HG02970 (cell line): Measurements from ENCODE around the gene IFT20.
"Not testable (repeated sequence)": the region's sequence is repeated elsewhere in the genome, so short reads cannot be mapped to it uniquely, and the experiment has no call there.

Experiments used
- ATAC-seq: cut with Tn5 transposase; IDR thresholded peaks from one replicate; pipeline ENCODE4 v1.9.1; 2021; ENCODE audit warnings: mild to moderate bottlenecking, moderate library complexity, moderate number of reproducible peaks; ENCODE audit not compliant: unreplicated experiment, low FRiP score

Gene IFT20

DNA sequence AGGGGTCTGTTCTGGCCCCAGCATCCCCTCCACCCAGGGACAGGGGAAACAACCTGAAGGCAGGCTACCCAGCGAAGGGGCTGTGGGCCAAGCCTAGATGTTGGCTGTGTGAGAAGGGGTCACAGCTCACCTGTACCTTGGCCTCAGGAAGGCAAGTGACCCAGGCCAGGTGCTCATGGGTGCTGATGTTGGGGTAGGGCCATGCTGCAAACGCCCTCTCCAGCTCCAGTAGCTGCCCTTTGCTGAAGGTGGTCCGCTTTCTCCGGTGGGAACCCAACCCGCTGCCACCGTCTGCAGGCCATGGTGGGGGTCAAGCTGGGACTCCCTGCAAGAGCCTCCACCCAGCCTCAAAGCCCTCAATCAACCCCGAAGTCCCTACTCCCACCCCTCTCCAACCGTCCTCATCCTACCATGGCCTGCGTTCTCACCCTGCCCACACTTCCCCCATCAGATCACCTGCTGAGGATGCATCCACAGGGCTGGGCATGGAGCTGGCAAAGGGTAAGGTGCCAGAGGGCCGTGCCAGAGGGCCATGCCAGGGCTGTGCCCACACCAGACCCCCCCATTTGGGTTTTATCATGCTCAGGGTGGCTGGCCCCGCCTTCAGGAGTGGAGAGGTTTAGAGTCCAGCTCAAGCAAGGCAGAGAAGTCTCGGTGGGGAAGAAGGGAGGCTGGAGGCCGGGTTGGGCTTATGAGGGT, 29.5 kb upstream of the IFT20 start, which contains the start of gene SEBOX:
Gene SEBOX (minus strand): TSS at position 535 of the 699 bp plus-strand sequence. CDS start 48 bp downstream, at position 487.
- ATAC-seq: no peak

DNA sequence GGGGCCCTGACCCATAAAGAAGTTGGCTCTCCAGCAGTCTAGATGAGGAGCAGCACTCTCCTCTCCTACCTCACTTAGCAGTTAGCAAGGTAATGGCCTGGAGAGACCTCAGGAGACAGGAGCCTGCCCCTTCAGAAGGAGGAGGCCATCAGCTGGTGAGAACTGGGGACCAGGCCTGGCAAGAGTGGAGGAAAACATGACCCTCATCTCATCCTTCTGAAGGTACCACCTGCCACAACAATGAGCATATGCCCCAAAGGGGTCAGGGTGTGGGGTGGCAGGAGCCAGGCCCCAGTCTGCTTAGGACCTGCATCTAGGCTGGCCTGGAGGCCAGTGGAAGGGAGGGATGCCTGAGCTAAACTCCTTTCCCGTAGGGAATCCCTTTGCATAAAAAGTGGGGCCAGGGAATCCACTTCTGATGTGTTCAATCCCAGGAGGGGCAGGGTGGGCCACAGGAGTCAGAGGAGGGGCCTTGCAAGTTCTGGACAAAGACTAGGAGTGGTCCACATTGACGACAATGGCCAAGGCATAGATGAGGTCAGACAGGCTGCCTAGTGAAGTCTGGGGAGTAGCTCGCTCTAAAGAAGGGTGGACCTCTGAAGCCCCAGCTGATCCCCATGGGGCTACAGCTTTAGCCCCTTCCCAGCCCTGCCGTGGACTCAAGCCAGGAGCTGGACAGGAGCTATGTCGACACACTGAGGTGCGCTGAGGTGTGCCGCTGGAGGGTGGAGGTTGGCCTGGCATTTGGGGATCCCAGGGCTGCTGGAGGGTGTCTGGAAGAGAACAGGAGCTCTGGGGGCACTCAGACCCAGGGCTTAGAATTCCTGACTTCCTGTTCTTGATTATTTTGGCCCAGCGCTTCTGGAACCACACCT, 28.7 kb upstream of the IFT20 start:
- no peak for ATAC-seq

- no peak for ATAC-seq
Observed at GRCh38 chr17:28363186-28363585, 27.9 kb upstream of the IFT20 start.

DNA sequence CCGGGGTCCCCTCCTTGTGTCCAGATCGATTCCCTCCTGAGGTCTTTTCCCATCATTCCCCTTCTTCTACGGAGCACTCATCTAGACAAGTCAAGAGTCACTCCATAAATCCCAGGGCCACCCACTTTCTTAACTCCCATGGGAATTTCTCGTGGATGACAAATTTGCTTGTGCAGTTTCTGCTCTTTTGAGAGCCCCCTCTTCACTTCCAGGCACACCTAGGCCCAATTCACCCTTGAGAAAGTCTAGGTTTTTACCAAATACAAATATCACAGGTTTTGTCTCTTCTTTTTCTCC, 22.6 kb upstream of the IFT20 start:
- no peak for ATAC-seq

DNA sequence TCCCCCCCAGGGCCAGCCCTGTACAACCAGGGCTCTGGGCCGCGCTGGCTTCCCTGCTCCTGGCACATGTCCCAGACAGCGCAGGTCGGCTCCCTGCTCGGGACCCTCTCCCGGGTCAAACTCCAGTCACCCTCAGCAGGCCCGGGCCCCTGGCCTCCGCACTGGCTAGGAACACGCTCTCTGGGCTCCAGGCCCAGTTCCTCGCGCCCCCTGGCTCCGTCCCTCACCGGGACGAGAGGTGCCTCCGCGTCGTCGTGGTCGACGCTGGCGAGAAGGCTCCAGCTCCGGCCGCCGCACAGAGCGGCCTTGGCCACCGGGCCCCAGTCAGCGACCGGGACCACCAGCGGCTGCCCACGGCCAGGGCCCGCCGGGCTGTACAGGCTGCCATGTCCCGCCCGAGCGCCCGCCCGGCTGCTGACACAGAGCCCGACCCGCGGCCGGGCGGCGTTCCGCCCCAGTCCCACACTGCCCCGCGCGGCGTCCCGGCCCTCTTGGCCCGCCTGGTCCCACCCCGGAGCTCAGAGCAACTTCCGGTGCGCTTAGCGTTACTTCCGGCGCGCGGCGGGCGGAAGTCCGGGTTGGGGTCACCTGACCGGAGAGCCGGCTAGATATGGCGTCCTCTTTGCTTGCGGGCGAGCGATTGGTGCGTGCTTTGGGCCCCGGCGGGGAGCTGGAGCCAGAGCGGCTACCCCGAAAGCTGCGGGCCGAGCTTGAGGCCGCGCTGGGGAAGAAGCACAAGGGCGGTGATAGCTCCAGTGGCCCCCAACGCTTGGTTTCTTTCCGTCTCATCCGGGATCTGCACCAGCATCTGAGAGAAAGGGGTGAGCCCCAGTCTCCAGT, 22.0 kb upstream of the IFT20 start, which contains the start of gene POLDIP2:
Gene POLDIP2 (minus strand): TSS at position 467 of the 840 bp plus-strand sequence. CDS start 79 bp downstream, at position 388.
- ATAC-seq: peak; percentile 98

DNA sequence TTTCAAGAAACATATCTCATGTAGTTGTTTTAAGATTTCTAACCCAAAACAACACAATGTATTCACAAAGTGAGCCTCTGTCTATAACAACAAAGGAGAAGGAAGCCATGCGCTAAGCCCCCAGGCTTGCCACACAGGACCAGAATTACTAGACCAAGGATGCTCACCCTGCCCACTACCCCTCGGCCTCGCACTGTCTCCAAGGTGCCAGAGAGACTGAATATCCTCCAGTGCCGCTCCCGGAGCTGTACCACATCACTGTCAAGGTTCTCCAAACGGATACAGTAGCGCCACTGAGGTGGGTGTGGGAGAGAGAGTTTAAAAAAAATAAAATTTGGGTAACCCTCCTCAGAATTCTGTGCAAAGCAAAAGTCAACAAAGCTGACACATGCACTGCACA, 15.0 kb upstream of the IFT20 start:
- no peak for ATAC-seq

- ATAC-seq: no peak
Observed at GRCh38 chr17:28348979-28349378, 13.7 kb upstream of the IFT20 start.

DNA sequence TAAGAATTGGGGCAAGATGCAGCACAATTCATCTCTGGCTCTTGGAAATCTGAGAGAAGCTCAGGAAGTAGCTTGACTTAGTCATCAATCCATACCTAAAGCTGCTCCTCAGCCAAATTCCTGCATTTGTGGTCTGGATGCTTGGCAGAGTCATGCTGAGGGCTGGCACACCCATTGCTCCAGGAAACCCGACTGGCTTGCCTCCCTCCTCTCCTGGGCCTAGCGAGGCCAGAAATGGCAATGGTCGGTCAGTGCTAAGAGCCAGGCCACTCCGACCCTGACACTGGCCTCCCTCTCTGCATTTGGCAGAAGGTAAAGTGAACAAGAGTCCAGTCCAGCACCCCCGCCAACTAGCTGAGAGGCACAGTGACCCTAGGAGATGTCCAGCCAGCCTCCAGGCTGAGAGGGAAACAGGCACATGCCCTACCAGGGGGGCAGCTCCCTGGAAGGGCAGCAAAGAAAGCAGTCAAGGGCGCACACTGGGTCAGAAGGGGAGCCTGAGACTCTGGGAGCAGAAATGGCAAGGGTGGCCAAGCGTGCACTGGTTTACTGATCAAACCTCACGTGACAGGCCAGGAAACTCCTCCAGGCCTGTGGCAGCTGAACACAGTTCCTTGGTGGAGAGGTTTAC, 12.1 kb upstream of the IFT20 start:
- ATAC-seq: no peak

- ATAC-seq: no peak
Observed at GRCh38 chr17:28346746-28347246, 11.5 kb upstream of the IFT20 start.

GRCh38 chr17:28346199-28346580, 10.9 kb upstream of the IFT20 start:
- ATAC-seq: no peak

- no peak for ATAC-seq
Observed at GRCh38 chr17:28345419-28346198, 10.3 kb upstream of the IFT20 start.

GRCh38 chr17:28344435-28344901, 9.2 kb upstream of the IFT20 start:
- ATAC-seq: no peak

DNA sequence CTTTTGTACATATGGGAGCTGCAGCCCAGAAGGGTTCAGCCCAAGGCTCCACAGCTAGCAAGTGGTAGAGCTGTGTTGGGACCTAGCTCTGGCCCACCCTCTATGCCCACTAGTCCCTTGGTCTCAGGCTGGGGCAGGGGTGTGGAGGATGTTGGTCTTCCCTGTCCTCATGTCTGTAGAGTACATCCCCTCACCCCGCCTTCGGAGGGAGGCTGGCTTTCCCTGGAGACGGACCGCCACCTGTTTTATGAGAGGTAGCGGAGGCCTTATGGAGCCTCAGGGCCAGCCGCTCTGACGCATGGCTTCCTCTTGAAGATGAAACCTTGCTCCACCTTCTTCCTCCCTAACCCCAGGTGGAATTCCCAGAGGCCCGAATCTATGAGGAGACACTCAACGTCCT, 8.7 kb upstream of the IFT20 start:
- no peak for ATAC-seq

- ATAC-seq: no peak
Observed at GRCh38 chr17:28343491-28343932, 8.2 kb upstream of the IFT20 start.

- ATAC-seq: no peak
Observed at GRCh38 chr17:28342313-28342712, 7.0 kb upstream of the IFT20 start.

- no peak for ATAC-seq
Observed at GRCh38 chr17:28341516-28341915, 6.2 kb upstream of the IFT20 start.

- no peak for ATAC-seq
Observed at GRCh38 chr17:28340374-28340773, 5.1 kb upstream of the IFT20 start.

- ATAC-seq: no peak
Observed at GRCh38 chr17:28339431-28339830, 4.2 kb upstream of the IFT20 start.

DNA sequence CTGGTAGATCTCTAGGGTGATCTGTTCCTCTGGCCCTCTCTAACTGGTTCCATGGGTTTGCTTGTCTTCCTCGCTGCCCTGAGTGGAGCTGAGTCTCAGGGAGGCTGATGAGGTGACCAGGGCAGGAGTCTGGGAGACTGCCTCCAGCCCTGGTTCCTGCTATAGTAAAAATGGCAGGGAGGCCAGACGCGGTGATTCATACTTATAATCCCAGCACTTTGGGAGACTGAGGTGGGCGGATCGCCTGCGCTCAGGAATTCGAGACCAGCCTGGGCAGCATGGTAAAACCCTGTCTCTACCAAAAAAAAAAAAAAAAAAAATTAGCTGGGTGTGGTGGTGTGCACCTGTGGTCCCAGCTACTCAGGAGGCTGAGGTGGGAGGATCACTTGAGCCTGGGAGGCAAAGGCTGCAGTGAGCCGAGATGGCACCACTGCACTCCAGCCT, 3.5 kb upstream of the IFT20 start:
- ATAC-seq: not testable (repeated sequence)
